ENCODE data around the gene SLC2A2.

DNA sequence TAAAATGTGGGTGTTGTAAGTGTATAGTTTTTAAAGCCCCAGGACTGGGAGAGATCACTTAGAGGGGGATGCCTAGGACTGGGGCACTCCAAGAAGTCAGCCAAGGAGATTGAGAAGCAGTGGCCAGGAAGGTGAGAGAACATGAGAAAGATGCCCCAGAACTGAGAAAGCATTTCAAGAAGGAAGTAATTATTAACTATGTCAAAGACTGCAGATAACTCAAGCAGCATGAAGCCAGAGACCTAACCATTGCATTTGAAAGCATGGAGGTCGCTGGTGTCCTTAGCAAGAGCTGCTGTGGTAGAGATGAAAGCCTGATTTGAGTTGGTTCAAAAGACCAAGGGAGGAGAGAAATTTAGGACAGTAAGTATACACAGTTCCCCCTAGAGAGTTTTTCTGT is 30.6 kb upstream of the SLC2A2 start:
- TF ChIP-seq, protein P1, sequence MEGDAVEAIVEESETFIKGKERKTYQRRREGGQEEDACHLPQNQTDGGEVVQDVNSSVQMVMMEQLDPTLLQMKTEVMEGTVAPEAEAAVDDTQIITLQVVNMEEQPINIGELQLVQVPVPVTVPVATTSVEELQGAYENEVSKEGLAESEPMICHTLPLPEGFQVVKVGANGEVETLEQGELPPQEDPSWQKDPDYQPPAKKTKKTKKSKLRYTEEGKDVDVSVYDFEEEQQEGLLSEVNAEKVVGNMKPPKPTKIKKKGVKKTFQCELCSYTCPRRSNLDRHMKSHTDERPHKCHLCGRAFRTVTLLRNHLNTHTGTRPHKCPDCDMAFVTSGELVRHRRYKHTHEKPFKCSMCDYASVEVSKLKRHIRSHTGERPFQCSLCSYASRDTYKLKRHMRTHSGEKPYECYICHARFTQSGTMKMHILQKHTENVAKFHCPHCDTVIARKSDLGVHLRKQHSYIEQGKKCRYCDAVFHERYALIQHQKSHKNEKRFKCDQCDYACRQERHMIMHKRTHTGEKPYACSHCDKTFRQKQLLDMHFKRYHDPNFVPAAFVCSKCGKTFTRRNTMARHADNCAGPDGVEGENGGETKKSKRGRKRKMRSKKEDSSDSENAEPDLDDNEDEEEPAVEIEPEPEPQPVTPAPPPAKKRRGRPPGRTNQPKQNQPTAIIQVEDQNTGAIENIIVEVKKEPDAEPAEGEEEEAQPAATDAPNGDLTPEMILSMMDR (IDR thresholded peaks at IDR 0.05): no peak
- TF ChIP-seq POLR2A (IDR thresholded peaks at IDR 0.05) (no peak), EP300 (IDR thresholded peaks at IDR 0.05) (no peak)

All from stomach (tissue), 4 donors.